ENCODE results near the gene INMT.

DNA sequence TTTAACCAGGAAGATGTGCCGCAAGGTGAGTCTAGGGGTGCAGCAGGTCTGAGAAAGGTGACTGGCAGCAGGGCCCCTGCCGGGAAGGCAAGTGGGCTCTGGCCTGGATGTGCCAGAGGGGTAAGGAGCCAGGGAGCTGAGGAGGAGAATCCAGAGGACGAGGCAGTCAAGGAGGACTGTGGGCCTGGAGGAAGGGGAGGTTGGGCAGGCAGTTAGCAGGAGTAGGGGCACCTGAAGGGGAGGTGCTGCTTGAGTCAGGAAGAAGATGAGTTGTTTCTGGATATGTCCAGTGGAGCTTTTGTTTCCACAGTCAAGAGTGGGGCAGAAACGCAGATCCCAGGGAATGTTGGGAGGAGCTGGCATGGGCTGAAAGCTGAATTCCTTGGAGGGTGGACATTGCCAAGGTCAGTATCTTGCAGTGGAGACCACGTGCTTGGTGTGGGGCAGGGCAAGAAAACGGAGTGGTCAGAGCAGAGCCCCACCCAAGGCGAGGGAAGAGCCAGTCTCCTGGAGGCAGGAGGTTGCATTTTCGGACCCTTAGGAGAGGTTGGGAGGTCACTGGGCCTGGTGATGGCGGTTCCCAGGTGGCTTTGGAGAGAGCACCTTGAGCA, 53.3 kb downstream of the INMT start:
- TF ChIP-seq CTCF (IDR thresholded peaks at IDR 0.05) (no peak), EP300 (IDR thresholded peaks at IDR 0.05) (no peak), POLR2AphosphoS5 (IDR thresholded peaks at IDR 0.05) (no peak)
